HG02884 (cell line): ENCODE data around the gene NAV3.

Experiments
- ATAC-seq: cut with Tn5 transposase; IDR thresholded peaks from one replicate; pipeline ENCODE4 v1.9.1; 2021; ENCODE audit warnings: mild to moderate bottlenecking, moderate library complexity; ENCODE audit not compliant: unreplicated experiment

The NAV3 gene

GRCh38 chr12:78181544-78182162, 351.0 kb downstream of the NAV3 start:
- ATAC-seq = no peak

GRCh38 chr12:78183824-78184223, 353.1 kb downstream of the NAV3 start:
- no peak for ATAC-seq

- ATAC-seq = no peak
These were observed 354.4 kb downstream of the NAV3 start for GRCh38 chr12:78185109-78185508.

- ATAC-seq = no peak
These were observed 355.0 kb downstream of the NAV3 start for GRCh38 chr12:78185651-78186050.

- ATAC-seq = no peak
These were observed 356.0 kb downstream of the NAV3 start for GRCh38 chr12:78186670-78187069.

- ATAC-seq = no peak
These were observed 357.0 kb downstream of the NAV3 start for GRCh38 chr12:78187741-78188140.

- ATAC-seq = no peak
These were observed 359.0 kb downstream of the NAV3 start for GRCh38 chr12:78189656-78190055.

- ATAC-seq = no peak
These were observed 360.9 kb downstream of the NAV3 start for GRCh38 chr12:78191611-78192010.

GRCh38 chr12:78192979-78193378, 362.3 kb downstream of the NAV3 start:
- no peak for ATAC-seq

GRCh38 chr12:78194448-78194847, 363.8 kb downstream of the NAV3 start:
- no peak for ATAC-seq

GRCh38 chr12:78198896-78199295, 368.2 kb downstream of the NAV3 start:
- ATAC-seq = no peak

GRCh38 chr12:78199926-78200325, 369.2 kb downstream of the NAV3 start:
- no peak for ATAC-seq

GRCh38 chr12:78204926-78205325, 374.2 kb downstream of the NAV3 start:
- no peak for ATAC-seq

GRCh38 chr12:78208092-78208491, 377.4 kb downstream of the NAV3 start:
- ATAC-seq = no peak

GRCh38 chr12:78209846-78210505, 379.3 kb downstream of the NAV3 start:
- ATAC-seq = no peak

GRCh38 chr12:78210506-78210860, 379.8 kb downstream of the NAV3 start:
- no peak for ATAC-seq

GRCh38 chr12:78210894-78211302, 380.2 kb downstream of the NAV3 start:
- ATAC-seq = no peak

GRCh38 chr12:78220811-78221210, 390.1 kb downstream of the NAV3 start:
- ATAC-seq = no peak

- no peak for ATAC-seq
These were observed 393.5 kb downstream of the NAV3 start for GRCh38 chr12:78224154-78224553.

- ATAC-seq = no peak
These were observed 396.1 kb downstream of the NAV3 start for GRCh38 chr12:78226763-78227162.

- ATAC-seq = peak; percentile 98
These were observed 399.0 kb downstream of the NAV3 start for GRCh38 chr12:78229591-78230101.

- no peak for ATAC-seq
These were observed 402.1 kb downstream of the NAV3 start for GRCh38 chr12:78232756-78233155.

- no peak for ATAC-seq
These were observed 405.6 kb downstream of the NAV3 start for GRCh38 chr12:78236264-78236663.
